MM.1S (cell line): ENCODE data around the gene TCEAL1.

Experiments used
- DNase-seq: peaks from one replicate; pipeline ENCODE4 v3.0.0-alpha.2; 2015
- H2AFZ ChIP-seq: fragments of 300-600 bp; sonication (generic); 2 replicates; pipeline ENCODE4 v1.6.0; 2016; ENCODE audit warnings: antibody characterized with exemption, low read length
- H3F3A ChIP-seq: fragments of 300-600 bp; sonication (generic); 2 replicates; pipeline ENCODE4 v1.6.1; 2016; ENCODE audit warnings: mild to moderate bottlenecking, antibody characterized with exemption, low read length, moderate library complexity, mixed read lengths; ENCODE audit not compliant: insufficient read depth
- H3K27ac ChIP-seq: fragments of 300-600 bp; sonication (generic); 2 replicates; pipeline ENCODE4 v1.5.1; 2016; ENCODE audit warnings: mild to moderate bottlenecking, low read length
- H3K27me3 ChIP-seq: fragments of 300-600 bp; sonication (generic); replicated peaks from 2 replicates; pipeline ENCODE4 v1.6.0; 2016; ENCODE audit warnings: low read length; ENCODE audit not compliant: insufficient read depth
- H3K36me3 ChIP-seq: fragments of 300-600 bp; sonication (generic); replicated peaks from 2 replicates; pipeline ENCODE4 v1.6.1; 2016; ENCODE audit warnings: mild to moderate bottlenecking, low read length, mixed read lengths; ENCODE audit not compliant: insufficient read depth
- H3K4me1 ChIP-seq: fragments of 300-600 bp; sonication (generic); 2 replicates; pipeline ENCODE4 v1.6.1; 2016; ENCODE audit warnings: low read length, mixed read lengths
- H3K4me2 ChIP-seq: fragments of 300-600 bp; sonication (generic); 2 replicates; pipeline ENCODE4 v1.6.0; 2016; ENCODE audit warnings: low read depth, low read length
- H3K4me3 ChIP-seq: fragments of 300-600 bp; sonication (generic); 2 replicates; pipeline ENCODE4 v1.5.1; 2016; ENCODE audit warnings: low read length, mixed read lengths
- H3K79me2 ChIP-seq: fragments of 300-600 bp; sonication (generic); 2 replicates; pipeline ENCODE4 v1.6.1; 2016; ENCODE audit warnings: mixed run types, low read length, mixed read lengths
- H3K9ac ChIP-seq: fragments of 300-600 bp; sonication (generic); 2 replicates; pipeline ENCODE4 v1.6.1; 2016; ENCODE audit warnings: low read length, mixed read lengths
- H3K9me2 ChIP-seq: fragments of 300-600 bp; sonication (generic); replicated peaks from 2 replicates; pipeline ENCODE4 v1.6.1; 2016; ENCODE audit warnings: mild to moderate bottlenecking, low read length, mixed read lengths; ENCODE audit not compliant: insufficient read depth
- H3K9me3 ChIP-seq: fragments of 300-600 bp; sonication (generic); replicated peaks from 2 replicates; pipeline ENCODE4 v1.6.1; 2016; ENCODE audit warnings: mild to moderate bottlenecking, low read length, mixed read lengths; ENCODE audit not compliant: insufficient read depth
- H4K20me1 ChIP-seq: fragments of 300-600 bp; sonication (generic); 2 replicates; pipeline ENCODE4 v1.6.1; 2016; ENCODE audit warnings: mild to moderate bottlenecking, low read length, moderate library complexity, mixed read lengths; ENCODE audit not compliant: insufficient read depth
- EZH2 ChIP-seq: fragments of 300-600 bp; sonication (generic); optimal IDR thresholded peaks from 2 replicates; pipeline ENCODE3; 2017; ENCODE audit warnings: low read depth, mild to moderate bottlenecking, antibody characterized with exemption, low read length, mixed read lengths
- EZH2phosphoT487 ChIP-seq: fragments of 300-600 bp; sonication (generic); IDR thresholded peaks from 2 replicates; pipeline ENCODE4 v1.6.1; 2018; ENCODE audit warnings: antibody characterized with exemption, low read length
- TF ChIP-seq, protein P1 (sequence below): fragments of 300-600 bp; sonication (generic); IDR thresholded peaks from 2 replicates; pipeline ENCODE4 v1.5.1; 2016; ENCODE audit warnings: antibody characterized with exemption, low read length, mixed read lengths

TCEAL1 gene, protein sequence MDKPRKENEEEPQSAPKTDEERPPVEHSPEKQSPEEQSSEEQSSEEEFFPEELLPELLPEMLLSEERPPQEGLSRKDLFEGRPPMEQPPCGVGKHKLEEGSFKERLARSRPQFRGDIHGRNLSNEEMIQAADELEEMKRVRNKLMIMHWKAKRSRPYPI

GRCh38 chrX:103628386-103629317 lies at the start of gene TCEAL1:
TCEAL1 (plus strand) TSS chrX:103628975; CDS start chrX:103629917, 942 bp downstream.
- Histone ChIP-seq H3K4me3 (peak within 1 kb of the TSS; percentile 83), H3K4me2 (peak within 1 kb of the TSS; percentile 68), H4K20me1 (no peaks in the 10 kb centered on the region), H3K27ac (peak within 1 kb of the TSS; percentile 73), H3K9me2 (no peaks in the 10 kb centered on the region), H3K27me3 (no peaks in the 10 kb centered on the region), H3F3A (no peaks in the 10 kb centered on the region), H3K9ac (peak within 1 kb of the TSS; percentile 82), H3K36me3 (no peaks in the 10 kb centered on the region), H3K4me1 (0 out of 2 replicates have a peak, but pooled peaks cover 4% of the 10 kb centered on the region), H3K9me3 (no peaks in the 10 kb centered on the region), H2AFZ (peak within 1 kb of the TSS; percentile 77), H3K79me2 (no peaks in the 10 kb centered on the region)
- peak; percentile 67 for DNase-seq
- no peak for TF ChIP-seq EZH2
- TF ChIP-seq, protein P1, sequence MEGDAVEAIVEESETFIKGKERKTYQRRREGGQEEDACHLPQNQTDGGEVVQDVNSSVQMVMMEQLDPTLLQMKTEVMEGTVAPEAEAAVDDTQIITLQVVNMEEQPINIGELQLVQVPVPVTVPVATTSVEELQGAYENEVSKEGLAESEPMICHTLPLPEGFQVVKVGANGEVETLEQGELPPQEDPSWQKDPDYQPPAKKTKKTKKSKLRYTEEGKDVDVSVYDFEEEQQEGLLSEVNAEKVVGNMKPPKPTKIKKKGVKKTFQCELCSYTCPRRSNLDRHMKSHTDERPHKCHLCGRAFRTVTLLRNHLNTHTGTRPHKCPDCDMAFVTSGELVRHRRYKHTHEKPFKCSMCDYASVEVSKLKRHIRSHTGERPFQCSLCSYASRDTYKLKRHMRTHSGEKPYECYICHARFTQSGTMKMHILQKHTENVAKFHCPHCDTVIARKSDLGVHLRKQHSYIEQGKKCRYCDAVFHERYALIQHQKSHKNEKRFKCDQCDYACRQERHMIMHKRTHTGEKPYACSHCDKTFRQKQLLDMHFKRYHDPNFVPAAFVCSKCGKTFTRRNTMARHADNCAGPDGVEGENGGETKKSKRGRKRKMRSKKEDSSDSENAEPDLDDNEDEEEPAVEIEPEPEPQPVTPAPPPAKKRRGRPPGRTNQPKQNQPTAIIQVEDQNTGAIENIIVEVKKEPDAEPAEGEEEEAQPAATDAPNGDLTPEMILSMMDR: no peak

- H3K36me3 ChIP-seq: no peaks in the 10 kb centered on the region
- H4K20me1 ChIP-seq: no peaks in the 10 kb centered on the region
- no peak for DNase-seq
- H3K9ac ChIP-seq: no peak overlapping the region
- no peak overlapping the region for H3K4me2 ChIP-seq
- TF ChIP-seq, protein P1: no peak
- TF ChIP-seq EZH2phosphoT487: no peak
- no peak for TF ChIP-seq EZH2
- no peaks in the 10 kb centered on the region for H3K9me3 ChIP-seq
- no peaks in the 10 kb centered on the region for H3K4me1 ChIP-seq
- no peak overlapping the region for H3K4me3 ChIP-seq
- H3K27ac ChIP-seq: no peak overlapping the region
- H3K9me2 ChIP-seq: no peaks in the 10 kb centered on the region
- no peak overlapping the region for H2AFZ ChIP-seq
- H3K27me3 ChIP-seq: no peaks in the 10 kb centered on the region
- H3K79me2 ChIP-seq: peaks cover 4% of the 10 kb centered on the region; the same call in 1 of the 2 replicates
- H3F3A ChIP-seq: no peaks in the 10 kb centered on the region
Measured at GRCh38 chrX:103584596-103584995, 44.2 kb upstream of the TCEAL1 start.

DNA sequence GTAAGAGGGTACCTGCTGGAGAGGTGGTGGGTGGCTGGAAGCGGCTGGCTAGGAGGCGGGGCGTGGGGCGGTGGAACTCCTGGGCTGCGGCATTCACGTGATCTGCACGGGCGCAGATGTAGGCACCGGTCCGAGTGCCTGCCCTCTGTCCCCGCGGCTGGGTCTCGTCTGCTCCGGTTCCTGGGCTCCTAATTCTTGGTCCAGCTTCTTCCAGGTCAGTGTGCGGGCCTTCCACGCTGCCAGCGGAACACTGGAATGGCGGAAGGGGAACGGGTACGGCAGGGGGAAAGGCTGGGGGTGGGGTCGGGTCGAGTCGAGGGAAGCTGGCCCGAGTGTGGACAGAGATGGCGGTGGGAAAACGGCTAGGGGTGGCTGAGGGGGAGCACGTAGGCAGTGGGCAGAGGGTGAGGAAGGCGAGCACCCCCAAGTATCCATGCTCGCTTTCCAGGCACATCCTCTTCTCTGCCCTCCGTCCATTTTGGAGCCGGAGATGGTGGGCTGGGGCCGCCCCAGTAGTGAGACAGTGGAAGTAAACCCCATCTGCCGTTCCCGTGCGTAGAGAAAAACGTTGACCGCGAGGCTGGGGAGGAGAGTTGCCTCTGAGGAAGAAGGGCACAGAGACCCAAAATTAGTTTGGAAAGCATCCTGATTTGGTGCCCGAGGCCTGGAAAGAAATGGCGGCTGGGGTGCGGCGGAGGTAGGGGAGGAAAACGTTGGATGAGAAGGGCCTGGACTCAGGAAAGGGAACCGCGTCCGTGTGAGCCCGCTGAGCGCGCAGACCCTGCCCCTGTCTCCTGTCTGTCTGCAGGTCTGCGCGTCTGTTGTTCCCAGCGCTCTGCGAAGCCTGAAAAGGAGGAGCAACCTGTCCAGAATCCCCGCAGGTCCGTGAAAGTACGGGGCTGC lies 43.1 kb upstream of the TCEAL1 start, which contains the start of gene TCEAL4:
TSS of gene TCEAL4 (plus strand) at position 105 of the 903 bp plus-strand sequence. CDS start 1,161 bp downstream, outside the sequence.
- H3K27ac ChIP-seq: no peak within 1 kb of the TSS
- H3K36me3 ChIP-seq: no peaks in the 10 kb centered on the region
- H3K9me3 ChIP-seq: no peaks in the 10 kb centered on the region
- H3K9ac ChIP-seq: peak within 1 kb of the TSS; percentile 55
- no peaks in the 10 kb centered on the region for H3K9me2 ChIP-seq
- H3K4me2 ChIP-seq: peak within 1 kb of the TSS; percentile 47; the same call in 1 of the 2 replicates
- H3K4me1 ChIP-seq: no peaks in the 10 kb centered on the region
- no peaks in the 10 kb centered on the region for H3F3A ChIP-seq
- DNase-seq: peak; percentile 37
- no peaks in the 10 kb centered on the region for H3K27me3 ChIP-seq
- TF ChIP-seq, protein P1: no peak
- TF ChIP-seq EZH2 (no peak), EZH2phosphoT487 (no peak)
- peak within 1 kb of the TSS; percentile 79 for H3K4me3 ChIP-seq
- H2AFZ ChIP-seq: peak within 1 kb of the TSS; percentile 74
- H4K20me1 ChIP-seq: no peaks in the 10 kb centered on the region
- peaks cover 4% of the 10 kb centered on the region; the same call in 1 of the 2 replicates for H3K79me2 ChIP-seq
